ENCODE data around the gene GART. TPM values are rescaled to one million over a fixed set of nuclear protein-coding genes. Genes with fewer than 3 reads are reported as not detected.

Gene GART
- total and polyA plus RNA-seq, 4 experiments from 2014 or later = 56.1 to 85.1 (median 66.6) TPM

DNA sequence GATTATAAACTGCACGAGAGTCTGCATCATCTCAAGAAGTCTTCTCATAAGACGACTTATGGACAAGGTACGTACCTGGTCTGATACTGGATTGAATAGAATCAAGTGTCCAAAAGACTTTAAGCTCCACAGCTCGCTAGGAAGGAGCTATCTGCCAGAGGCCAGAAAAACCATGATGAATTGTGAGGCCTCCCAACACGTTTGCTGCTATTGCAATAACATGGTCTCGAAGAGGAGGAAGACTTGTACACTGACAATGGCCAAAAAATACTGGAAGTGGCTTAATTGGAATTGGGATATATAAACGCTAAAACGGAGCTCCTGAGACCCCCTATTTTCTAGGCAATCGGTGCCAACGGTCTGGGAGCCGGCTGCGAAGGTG lies 50.9 kb downstream of the GART start:
- Mint-ChIP-seq H3K9me3 (peaks cover 0 to 2% (median 0%) of the 10 kb centered on the region in 8 donors), H3K27me3 (peaks cover 0 to 4% of the 10 kb centered on the region in 2 donors), H3K36me3 (no peaks in the 10 kb centered on the region), H3K27ac (peak overlapping the region; percentile 74 to 97 (median 94)), H3K4me1 (peaks cover 7 to 14% (median 11%) of the 10 kb centered on the region in 4 donors), H3K4me3 (peak overlapping the region; percentile 83 to 99 (median 94))
- H3K27ac ChIP-seq (ENCODE audit: low read depth, low read length) = peak overlapping the region; percentile 64
- H3K4me3 ChIP-seq (ENCODE audit: low read length in 2 of 2) = peak overlapping the region; percentile 76 to 88
- DNase-seq = no peak
- ChIA-PET POLR2A (ENCODE audit: partially characterized antibody) (interaction anchor here (0.8 to 5.0 kb wide), 8 partner anchors 10 to 719 kb away, joined by 3 to 142 read pairs (median 5); partner anchors contain the start of genes DONSON, GART, IFNAR1 and SON), CTCF (ENCODE audit: partially characterized antibody) (interaction anchor here (1.0 to 1.6 kb wide), 3 partner anchors 11 to 720 kb away, joined by 3 to 21 read pairs (median 6); partner anchors contain the start of genes PAXBP1 and TMEM50B)
- no peaks in the 10 kb centered on the region for H3K27me3 ChIP-seq (ENCODE audit: insufficient read depth, low read length)
- peaks cover 4% of the 10 kb centered on the region for H3K4me1 ChIP-seq (ENCODE audit: insufficient read depth, low read length)
- intact Hi-C loops (cut with micrococcal nuclease) = loop anchor here (1.0 kb wide), 4 partner anchors 11 to 763 kb away; partner anchors contain the start of genes CRYZL1, GART and SYNJ1
- no peaks in the 10 kb centered on the region for H3K9me3 ChIP-seq (ENCODE audit: control insufficient read depth in 1 of 2, low read length in 2 of 2)
- no peaks in the 10 kb centered on the region for H3K36me3 ChIP-seq (ENCODE audit: insufficient read depth, low read length)

- H3K36me3 ChIP-seq (ENCODE audit: insufficient read depth, low read length) = no peaks in the 10 kb centered on the region
- Mint-ChIP-seq H3K9me3 (peaks cover 0 to 2% (median 0%) of the 10 kb centered on the region in 8 donors), H3K27ac (no peak overlapping the region), H3K36me3 (no peaks in the 10 kb centered on the region), H3K27me3 (no peaks in the 10 kb centered on the region), H3K4me3 (peak overlapping the region in 1 of 8 donors; percentile 65), H3K4me1 (peaks cover 7 to 14% (median 11%) of the 10 kb centered on the region in 4 donors)
- H3K4me3 ChIP-seq (ENCODE audit: low read length in 2 of 2) = no peak overlapping the region
- POLR2A ChIA-PET (ENCODE audit: partially characterized antibody) = interaction anchor here (5.0 kb wide), 1 partner anchor 8 kb away, joined by 142 read pairs; the partner anchor contains the start of gene TMEM50B
- peaks cover 4% of the 10 kb centered on the region for H3K4me1 ChIP-seq (ENCODE audit: insufficient read depth, low read length)
- intact Hi-C loops (cut with micrococcal nuclease) = no loop called here
- CTCF ChIA-PET (ENCODE audit: partially characterized antibody) = no interaction called here
- no peak for DNase-seq
- no peaks in the 10 kb centered on the region for H3K9me3 ChIP-seq (ENCODE audit: control insufficient read depth in 1 of 2, low read length in 2 of 2)
- no peak overlapping the region for H3K27ac ChIP-seq (ENCODE audit: low read depth, low read length)
- H3K27me3 ChIP-seq (ENCODE audit: insufficient read depth, low read length) = no peaks in the 10 kb centered on the region
These were observed 53.0 kb downstream of the GART start for GRCh38 chr21:33488936-33489335.

- Mint-ChIP-seq H3K27me3 (no peaks in the 10 kb centered on the region), H3K36me3 (no peaks in the 10 kb centered on the region), H3K4me1 (peaks cover 7 to 14% (median 11%) of the 10 kb centered on the region in 4 donors), H3K4me3 (no peak overlapping the region), H3K9me3 (peaks cover 0 to 2% (median 0%) of the 10 kb centered on the region in 8 donors), H3K27ac (no peak overlapping the region)
- ChIA-PET CTCF (ENCODE audit: partially characterized antibody) (no interaction called here), POLR2A (ENCODE audit: partially characterized antibody) (interaction anchor here (5.0 kb wide), 1 partner anchor 7 kb away, joined by 142 read pairs; the partner anchor contains the start of gene TMEM50B)
- H3K27me3 ChIP-seq (ENCODE audit: insufficient read depth, low read length) = no peaks in the 10 kb centered on the region
- H3K36me3 ChIP-seq (ENCODE audit: insufficient read depth, low read length) = no peaks in the 10 kb centered on the region
- no peak for DNase-seq
- H3K4me3 ChIP-seq (ENCODE audit: low read length in 2 of 2) = no peak overlapping the region
- peaks cover 4% of the 10 kb centered on the region for H3K4me1 ChIP-seq (ENCODE audit: insufficient read depth, low read length)
- no peaks in the 10 kb centered on the region for H3K9me3 ChIP-seq (ENCODE audit: control insufficient read depth in 1 of 2, low read length in 2 of 2)
- H3K27ac ChIP-seq (ENCODE audit: low read depth, low read length) = no peak overlapping the region
- intact Hi-C loops (cut with micrococcal nuclease) = no loop called here
These were observed 53.9 kb downstream of the GART start for GRCh38 chr21:33487996-33488395.

GRCh38 chr21:33481314-33481943 lies 60.5 kb downstream of the GART start:
- no peaks in the 10 kb centered on the region for H3K27me3 ChIP-seq (ENCODE audit: insufficient read depth, low read length)
- intact Hi-C loops (cut with micrococcal nuclease) = no loop called here
- POLR2A ChIA-PET (ENCODE audit: partially characterized antibody) = interaction anchor here (0.6 to 4.1 kb wide), 8 partner anchors 9 to 753 kb away, joined by 3 to 142 read pairs (median 6); partner anchors contain the start of genes DNAJC28, GART, IFNAR1 and SON

GRCh38 chr21:33480481-33481103 lies 61.3 kb downstream of the GART start:
- peaks cover 8 to 29% (median 19%) of the 10 kb centered on the region in 4 donors for H3K4me1 Mint-ChIP-seq
- no peaks in the 10 kb centered on the region for H3K9me3 ChIP-seq (ENCODE audit: control insufficient read depth in 1 of 2, low read length in 2 of 2)
- no peaks in the 10 kb centered on the region for H3K36me3 ChIP-seq (ENCODE audit: insufficient read depth, low read length)
- ChIA-PET POLR2A (ENCODE audit: partially characterized antibody) (interaction anchor here (0.8 to 4.1 kb wide), 32 partner anchors 10 to 1545 kb away, joined by 3 to 142 read pairs (median 6); partner anchors contain the start of genes CFAP298, DNAJC28, DONSON and GART), CTCF (ENCODE audit: partially characterized antibody) (interaction anchor here (0.7 to 2.5 kb wide), 13 partner anchors 11 to 709 kb away, joined by 3 to 21 read pairs (median 4); partner anchors contain the start of genes DNAJC28, GART and PAXBP1)
- intact Hi-C loops (cut with micrococcal nuclease) = loop anchor here (1.0 kb wide), 2 partner anchors 11 to 62 kb away; partner anchors contain the start of genes DNAJC28 and GART
- H3K4me3 ChIP-seq (ENCODE audit: low read length in 2 of 2) = peak overlapping the region; percentile 71 to 95
- DNase-seq = no peak
- peaks cover 14% of the 10 kb centered on the region for H3K4me1 ChIP-seq (ENCODE audit: insufficient read depth, low read length)
- H3K27ac ChIP-seq (ENCODE audit: low read depth, low read length) = peak overlapping the region; percentile 71
- H3K36me3 Mint-ChIP-seq = peaks cover 0 to 9% of the 10 kb centered on the region in 2 donors
- H3K9me3 Mint-ChIP-seq = no peaks in the 10 kb centered on the region
- H3K27me3 ChIP-seq (ENCODE audit: insufficient read depth, low read length) = no peaks in the 10 kb centered on the region
- H3K27me3 Mint-ChIP-seq = no peaks in the 10 kb centered on the region
- H3K4me3 Mint-ChIP-seq = peak overlapping the region; percentile 92 to 96 (median 94)
- peak overlapping the region; percentile 87 to 97 (median 93) for H3K27ac Mint-ChIP-seq

More at GRCh38 chr21:33481314-33481943, 60.5 kb downstream of the GART start:
- H3K27me3 Mint-ChIP-seq = no peaks in the 10 kb centered on the region
- H3K4me3 ChIP-seq (ENCODE audit: low read length in 2 of 2) = no peak overlapping the region
- H3K4me3 Mint-ChIP-seq = peak overlapping the region in 6 of 8 donors; percentile 21 to 96 (median 95)
- peaks cover 8 to 29% (median 19%) of the 10 kb centered on the region in 4 donors for H3K4me1 Mint-ChIP-seq
- no peak for DNase-seq
- H3K27ac Mint-ChIP-seq = peak overlapping the region in 1 of 7 donors; percentile 87
- no peaks in the 10 kb centered on the region for H3K9me3 ChIP-seq (ENCODE audit: control insufficient read depth in 1 of 2, low read length in 2 of 2)
- no peaks in the 10 kb centered on the region for H3K9me3 Mint-ChIP-seq
- CTCF ChIA-PET (ENCODE audit: partially characterized antibody) = interaction anchor here (2.2 to 2.3 kb wide), 2 partner anchors 120 to 710 kb away, joined by 5 to 11 read pairs; partner anchors contain the start of gene PAXBP1
- H3K4me1 ChIP-seq (ENCODE audit: insufficient read depth, low read length) = peaks cover 14% of the 10 kb centered on the region
- H3K27ac ChIP-seq (ENCODE audit: low read depth, low read length) = no peak overlapping the region
- no peaks in the 10 kb centered on the region for H3K36me3 ChIP-seq (ENCODE audit: insufficient read depth, low read length)
- peaks cover 0 to 9% of the 10 kb centered on the region in 2 donors for H3K36me3 Mint-ChIP-seq

GRCh38 chr21:33479679-33480480 lies 62.0 kb downstream of the GART start, which contains the start of gene TMEM50B:
TMEM50B (minus strand) TSS chr21:33479974; CDS start chr21:33468885, 11,089 bp downstream.
- no peaks in the 10 kb centered on the region for H3K36me3 ChIP-seq (ENCODE audit: insufficient read depth, low read length)
- H3K4me3 ChIP-seq (ENCODE audit: low read length in 2 of 2) = peak within 1 kb of the TSS; percentile 71 to 95
- peaks cover 8 to 29% (median 19%) of the 10 kb centered on the region in 4 donors for H3K4me1 Mint-ChIP-seq
- peak; percentile 91 to 95 (median 94) for DNase-seq
- peak within 1 kb of the TSS; percentile 91 for H3K27ac ChIP-seq (ENCODE audit: low read depth, low read length)
- H3K4me3 Mint-ChIP-seq = peak within 1 kb of the TSS; percentile 92 to 96 (median 94)
- H3K27ac Mint-ChIP-seq = peak within 1 kb of the TSS; percentile 87 to 97 (median 95)
- H3K9me3 ChIP-seq (ENCODE audit: control insufficient read depth in 1 of 2, low read length in 2 of 2) = no peaks in the 10 kb centered on the region
- H3K4me1 ChIP-seq (ENCODE audit: insufficient read depth, low read length) = peaks cover 14% of the 10 kb centered on the region
- ChIA-PET POLR2A (ENCODE audit: partially characterized antibody) (interaction anchor here (0.7 to 4.1 kb wide), 42 partner anchors 11 to 1546 kb away, joined by 3 to 142 read pairs (median 5); partner anchors contain the start of genes CFAP298, DNAJC28, DONSON and GART), CTCF (ENCODE audit: partially characterized antibody) (interaction anchor here (0.7 to 2.5 kb wide), 13 partner anchors 11 to 709 kb away, joined by 3 to 21 read pairs (median 4); partner anchors contain the start of genes DNAJC28, GART and PAXBP1)
- intact Hi-C loops (cut with micrococcal nuclease) = loop anchor here (1.0 kb wide), 4 partner anchors 11 to 708 kb away; partner anchors contain the start of genes DNAJC28 and GART
- no peaks in the 10 kb centered on the region for H3K9me3 Mint-ChIP-seq
- no peaks in the 10 kb centered on the region for H3K27me3 Mint-ChIP-seq
- H3K27me3 ChIP-seq (ENCODE audit: insufficient read depth, low read length) = no peaks in the 10 kb centered on the region
- peaks cover 0 to 9% of the 10 kb centered on the region in 2 donors for H3K36me3 Mint-ChIP-seq

Measured in CD4-positive, alpha-beta memory T cell (primary cell).